B cell (primary cell): ENCODE measurements around the gene TLE3.

ENCODE experiments used
- CTCF ChIP-seq: fragments of 200-600 bp; IDR thresholded peaks from one replicate; pipeline ENCODE4 v1.8.0; 2022; ENCODE audit warnings: antibody characterized with exemption, mild to moderate bottlenecking
- EZH2 ChIP-seq: IDR thresholded peaks from 2 replicates; pipeline ENCODE4 v1.6.1; 2012; ENCODE audit warnings: borderline replicate concordance, low read depth, mild to moderate bottlenecking, moderate library complexity, low read length; ENCODE audit not compliant: insufficient read depth, poor library complexity, severe bottlenecking

GRCh38 chr15:70064441-70064840 lies 33.3 kb downstream of the TLE3 start:
- TF ChIP-seq CTCF (no peak), EZH2 (no peak)
